Ectodermal cell (in vitro differentiated cells): ENCODE measurements around the gene NLRP8.
"Not testable (repeated sequence)": the region's sequence is repeated elsewhere in the genome, so short reads cannot be mapped to it uniquely, and the experiment has no call there.

ENCODE experiments used
- H3K27ac ChIP-seq: 2 replicates; pipeline ENCODE4 v1.7.0; 2013; ENCODE audit warnings: mild to moderate bottlenecking, low read depth, low read length; ENCODE audit not compliant: insufficient read depth, poor library complexity, severe bottlenecking
- H3K27me3 ChIP-seq: 2 replicates; pipeline ENCODE4 v1.7.0; 2013; ENCODE audit warnings: mild to moderate bottlenecking, low read length; ENCODE audit not compliant: insufficient read depth, control insufficient read depth, poor library complexity, severe bottlenecking
- H3K36me3 ChIP-seq: one replicate; pipeline ENCODE4 v1.7.0; 2013; ENCODE audit warnings: low read length; ENCODE audit not compliant: control insufficient read depth, insufficient read depth
- H3K4me1 ChIP-seq: one replicate; pipeline ENCODE4 v1.7.0; 2013; ENCODE audit warnings: low read length; ENCODE audit not compliant: control insufficient read depth, insufficient read depth
- H3K4me3 ChIP-seq: 2 replicates; pipeline ENCODE4 v1.7.0; 2013; ENCODE audit warnings: low read depth, low read length, control low read depth; ENCODE audit not compliant: insufficient read depth
- H3K9me3 ChIP-seq: 2 replicates; pipeline ENCODE4 v1.7.0; 2013; ENCODE audit warnings: mild to moderate bottlenecking, low read length, moderate library complexity; ENCODE audit not compliant: control insufficient read depth
- WGBS, 2 experiments: methylation state at CpG; one replicate each; pipeline ENCODE4 v1.1.7; 2013; ENCODE audit warnings: missing lambda C conversion rate in 2 of 2; 5-methylcytosine and 5-hydroxymethylcytosine counted together

NLRP8 gene

DNA sequence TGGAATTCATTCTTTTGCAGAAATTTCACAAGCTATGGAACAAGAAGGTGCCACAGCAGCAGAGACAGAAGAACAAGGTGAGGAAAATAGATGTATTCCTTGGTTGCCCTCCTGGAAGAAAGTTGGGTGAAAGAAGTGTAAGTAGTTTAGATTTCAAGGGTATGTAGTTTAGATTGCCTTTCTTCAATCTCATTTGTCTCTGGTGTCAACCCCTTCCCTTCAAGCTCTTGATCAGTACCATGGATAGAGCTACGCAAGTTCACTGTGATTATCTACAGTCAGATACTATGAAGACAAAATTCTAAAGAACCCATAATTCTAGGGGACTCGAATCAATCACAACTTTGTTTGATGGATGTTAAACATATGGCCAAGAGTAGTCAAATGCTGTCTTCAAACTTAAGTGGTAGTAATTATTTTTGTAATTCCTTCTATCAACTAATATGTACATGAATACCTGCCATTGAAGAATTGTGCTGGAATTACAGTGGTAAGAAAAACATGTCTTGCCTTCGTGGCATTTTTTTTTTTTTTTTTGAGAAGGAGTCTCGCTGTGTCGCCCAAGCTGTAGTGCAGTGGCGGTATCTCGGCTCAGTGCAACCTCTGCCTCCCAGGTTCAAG, 72.8 kb downstream of the NLRP8 start:
- not testable (repeated sequence) for H3K4me1 ChIP-seq, H3K9me3 ChIP-seq, H3K27ac ChIP-seq, H3K36me3 ChIP-seq, H3K4me3 ChIP-seq, H3K27me3 ChIP-seq
- 71 to 80% methylated on average over 5 of the region's 7 CpGs for WGBS, 2 experiments

DNA sequence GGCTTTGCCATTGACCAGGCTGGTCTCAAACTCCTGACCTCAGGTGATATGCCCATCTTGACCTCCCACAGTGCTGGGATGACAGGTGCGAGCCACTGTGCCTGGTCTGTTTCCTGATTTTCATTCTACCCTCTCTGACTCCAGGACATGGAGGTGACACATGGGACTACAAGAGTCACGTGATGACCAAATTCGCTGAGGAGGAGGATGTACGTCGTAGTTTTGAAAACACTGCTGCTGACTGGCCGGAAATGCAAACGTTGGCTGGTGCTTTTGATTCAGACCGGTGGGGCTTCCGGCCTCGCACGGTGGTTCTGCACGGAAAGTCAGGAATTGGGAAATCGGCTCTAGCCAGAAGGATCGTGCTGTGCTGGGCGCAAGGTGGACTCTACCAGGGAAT, 79.1 kb downstream of the NLRP8 start:
- Histone ChIP-seq H3K4me1 (no peaks in the 10 kb centered on the region), H3K4me3 (no peak overlapping the region), H3K27me3 (no peaks in the 10 kb centered on the region), H3K27ac (no peak overlapping the region), H3K36me3 (no peaks in the 10 kb centered on the region), H3K9me3 (no peaks in the 10 kb centered on the region)
- WGBS, 2 experiments: 89 to 90% methylated on average over 15 of the region's 15 CpGs
